ENCODE results near the gene PLAAT3. TPM values are rescaled to one million over a fixed set of nuclear protein-coding genes. Genes with fewer than 3 reads are reported as not detected.
"Not testable (repeated sequence)": the region's sequence is repeated elsewhere in the genome, so short reads cannot be mapped to it uniquely, and the experiment has no call there.

The PLAAT3 gene
- total RNA-seq, 4 donors from 2014 or later: 7.1 to 14.2 (median 10.2) TPM

DNA sequence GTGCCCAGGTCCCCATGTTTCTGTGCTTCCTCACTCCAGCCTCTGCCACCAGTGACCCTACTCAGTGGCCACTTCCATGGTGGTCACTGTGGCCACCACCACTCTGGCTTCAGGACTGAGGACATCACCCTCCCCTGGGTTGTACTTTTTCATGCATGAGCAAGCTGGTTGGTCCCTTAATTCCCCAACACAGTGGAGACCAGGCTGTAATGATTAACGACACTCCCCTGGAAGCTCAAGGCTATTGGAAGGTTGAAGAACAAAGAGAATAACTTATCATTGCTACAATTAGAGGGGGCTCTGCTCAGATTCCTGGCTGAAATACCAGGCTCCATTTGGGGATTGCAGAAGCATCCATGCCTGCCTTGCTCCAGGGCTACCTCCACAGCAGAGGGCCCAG lies 67.2 kb downstream of the PLAAT3 start:
- TF ChIP-seq, protein P1, sequence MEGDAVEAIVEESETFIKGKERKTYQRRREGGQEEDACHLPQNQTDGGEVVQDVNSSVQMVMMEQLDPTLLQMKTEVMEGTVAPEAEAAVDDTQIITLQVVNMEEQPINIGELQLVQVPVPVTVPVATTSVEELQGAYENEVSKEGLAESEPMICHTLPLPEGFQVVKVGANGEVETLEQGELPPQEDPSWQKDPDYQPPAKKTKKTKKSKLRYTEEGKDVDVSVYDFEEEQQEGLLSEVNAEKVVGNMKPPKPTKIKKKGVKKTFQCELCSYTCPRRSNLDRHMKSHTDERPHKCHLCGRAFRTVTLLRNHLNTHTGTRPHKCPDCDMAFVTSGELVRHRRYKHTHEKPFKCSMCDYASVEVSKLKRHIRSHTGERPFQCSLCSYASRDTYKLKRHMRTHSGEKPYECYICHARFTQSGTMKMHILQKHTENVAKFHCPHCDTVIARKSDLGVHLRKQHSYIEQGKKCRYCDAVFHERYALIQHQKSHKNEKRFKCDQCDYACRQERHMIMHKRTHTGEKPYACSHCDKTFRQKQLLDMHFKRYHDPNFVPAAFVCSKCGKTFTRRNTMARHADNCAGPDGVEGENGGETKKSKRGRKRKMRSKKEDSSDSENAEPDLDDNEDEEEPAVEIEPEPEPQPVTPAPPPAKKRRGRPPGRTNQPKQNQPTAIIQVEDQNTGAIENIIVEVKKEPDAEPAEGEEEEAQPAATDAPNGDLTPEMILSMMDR (IDR thresholded peaks at IDR 0.05): no peak
- TF ChIP-seq POLR2A (IDR thresholded peaks at IDR 0.05) (no peak), EP300 (IDR thresholded peaks at IDR 0.05) (no peak), POLR2AphosphoS5 (IDR thresholded peaks at IDR 0.05) (no peak)
- no peaks in the 10 kb centered on the region for H3K9me3 ChIP-seq
- no peak overlapping the region for H3K4me3 ChIP-seq
- 93% methylated on average over 1 of the region's 1 CpG for WGBS
- no peak overlapping the region for H3K27ac ChIP-seq
- no peaks in the 10 kb centered on the region for H3K4me1 ChIP-seq
- no peaks in the 10 kb centered on the region for H3K27me3 ChIP-seq
- H3K36me3 ChIP-seq: no peaks in the 10 kb centered on the region
- DNase-seq (ENCODE audit: low spot score in 2 of 2): no peak

DNA sequence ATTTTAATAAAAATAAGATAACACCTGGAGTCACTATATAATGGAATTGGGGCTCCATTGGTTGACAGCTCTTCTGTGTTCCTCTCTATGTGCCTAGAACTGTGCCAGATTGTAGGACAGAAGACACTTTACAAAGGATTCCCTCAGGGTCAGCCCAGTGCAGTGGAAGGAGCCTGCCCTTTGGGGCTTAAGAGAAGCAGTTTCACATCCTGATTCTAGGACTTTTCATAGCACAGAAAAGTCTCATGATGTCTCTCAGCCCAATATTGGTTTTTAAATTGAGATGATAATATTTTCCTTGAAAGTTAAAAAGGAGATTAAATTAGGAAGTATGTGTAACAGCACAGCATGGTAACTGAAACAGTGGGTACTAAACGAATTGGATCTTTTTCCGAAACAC lies 70.5 kb downstream of the PLAAT3 start:
- Histone ChIP-seq H3K4me3 (no peak overlapping the region), H3K27ac (no peak overlapping the region), H3K36me3 (no peaks in the 10 kb centered on the region), H3K4me1 (peaks cover 3% of the 10 kb centered on the region), H3K9me3 (no peaks in the 10 kb centered on the region), H3K27me3 (no peaks in the 10 kb centered on the region)
- 97% methylated on average over 2 of the region's 2 CpGs for WGBS
- TF ChIP-seq EP300 (IDR thresholded peaks at IDR 0.05) (no peak), POLR2A (IDR thresholded peaks at IDR 0.05) (no peak), POLR2AphosphoS5 (IDR thresholded peaks at IDR 0.05) (no peak)
- TF ChIP-seq, protein P1 (IDR thresholded peaks at IDR 0.05): no peak
- DNase-seq (ENCODE audit: low spot score in 2 of 2): no peak

DNA sequence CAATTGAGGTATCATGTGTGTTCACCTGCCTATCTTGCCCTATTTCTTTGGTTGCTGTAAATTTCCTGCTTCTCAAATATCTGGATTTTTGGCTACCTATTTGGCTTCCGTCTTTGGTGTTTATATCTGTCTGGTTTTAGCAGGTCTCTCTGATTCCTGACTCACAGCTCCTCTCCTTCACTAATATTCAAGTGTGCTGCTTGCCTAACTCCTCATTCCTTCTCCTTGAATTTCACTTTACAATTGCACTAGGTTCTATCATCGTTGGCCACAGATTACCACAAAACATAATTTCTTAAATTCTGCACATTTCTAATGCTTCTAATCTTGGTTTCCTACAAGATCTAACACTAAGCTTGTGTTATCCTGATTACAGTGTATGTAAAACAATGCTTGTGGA lies 71.7 kb downstream of the PLAAT3 start:
- peaks cover 15% of the 10 kb centered on the region for H3K4me1 ChIP-seq
- H3K4me3 ChIP-seq; H3K36me3 ChIP-seq; H3K27me3 ChIP-seq; H3K27ac ChIP-seq; DNase-seq (ENCODE audit: low spot score in 2 of 2); H3K9me3 ChIP-seq: not testable (repeated sequence)
- 77% methylated on average over 2 of the region's 2 CpGs for WGBS

DNA sequence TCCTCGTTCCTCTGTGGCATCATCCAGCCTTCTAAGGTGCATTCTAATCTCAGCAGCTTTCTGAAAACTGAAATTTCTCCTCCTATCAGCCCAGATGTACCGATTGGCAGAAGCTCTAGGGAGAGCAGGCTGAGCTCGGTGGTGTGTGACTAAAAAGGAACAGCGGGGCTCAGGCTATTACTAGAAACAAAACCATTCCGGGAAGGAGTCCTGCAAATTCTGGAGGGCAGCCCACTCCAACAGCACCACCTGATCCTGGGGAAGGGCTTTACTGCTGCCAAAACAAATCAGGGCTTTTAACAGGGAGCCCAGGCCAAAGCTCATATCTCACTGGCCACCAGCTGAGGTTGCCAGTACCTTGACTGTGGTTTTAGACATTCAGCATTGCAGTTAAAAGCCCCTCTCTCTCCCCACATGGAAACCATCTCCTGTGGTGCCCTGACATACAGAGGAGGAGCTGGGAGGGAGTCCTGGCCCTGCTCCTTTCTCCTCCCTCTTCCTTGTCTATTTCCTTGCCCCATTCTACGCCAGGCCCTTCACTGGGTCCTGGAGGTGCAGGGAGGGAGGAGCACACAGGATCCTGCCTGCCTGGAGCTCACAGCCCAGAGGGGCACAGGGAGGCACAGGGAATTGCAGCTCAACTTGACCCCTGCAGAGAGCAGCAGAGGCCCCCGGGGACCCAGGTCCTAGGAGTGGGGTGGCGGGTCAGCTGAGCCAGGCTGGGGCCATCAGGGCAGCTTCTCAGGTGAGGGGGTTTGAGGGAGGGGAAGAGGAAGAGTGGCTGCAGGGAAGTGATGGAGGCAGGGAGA lies 76.7 kb downstream of the PLAAT3 start:
- H3K9me3 ChIP-seq: no peaks in the 10 kb centered on the region
- WGBS: 25% methylated on average over 8 of the region's 8 CpGs
- H3K27ac ChIP-seq: peak overlapping the region; percentile 80
- H3K36me3 ChIP-seq: no peaks in the 10 kb centered on the region
- no peaks in the 10 kb centered on the region for H3K27me3 ChIP-seq
- TF ChIP-seq EP300 (IDR thresholded peaks at IDR 0.05) (no peak), POLR2AphosphoS5 (IDR thresholded peaks at IDR 0.05) (no peak), POLR2A (IDR thresholded peaks at IDR 0.05) (no peak)
- TF ChIP-seq, protein P1 (IDR thresholded peaks at IDR 0.05): no peak
- peaks cover 33% of the 10 kb centered on the region for H3K4me1 ChIP-seq
- peak overlapping the region; percentile 49 for H3K4me3 ChIP-seq
- no peak for DNase-seq (ENCODE audit: low spot score in 2 of 2)

DNA sequence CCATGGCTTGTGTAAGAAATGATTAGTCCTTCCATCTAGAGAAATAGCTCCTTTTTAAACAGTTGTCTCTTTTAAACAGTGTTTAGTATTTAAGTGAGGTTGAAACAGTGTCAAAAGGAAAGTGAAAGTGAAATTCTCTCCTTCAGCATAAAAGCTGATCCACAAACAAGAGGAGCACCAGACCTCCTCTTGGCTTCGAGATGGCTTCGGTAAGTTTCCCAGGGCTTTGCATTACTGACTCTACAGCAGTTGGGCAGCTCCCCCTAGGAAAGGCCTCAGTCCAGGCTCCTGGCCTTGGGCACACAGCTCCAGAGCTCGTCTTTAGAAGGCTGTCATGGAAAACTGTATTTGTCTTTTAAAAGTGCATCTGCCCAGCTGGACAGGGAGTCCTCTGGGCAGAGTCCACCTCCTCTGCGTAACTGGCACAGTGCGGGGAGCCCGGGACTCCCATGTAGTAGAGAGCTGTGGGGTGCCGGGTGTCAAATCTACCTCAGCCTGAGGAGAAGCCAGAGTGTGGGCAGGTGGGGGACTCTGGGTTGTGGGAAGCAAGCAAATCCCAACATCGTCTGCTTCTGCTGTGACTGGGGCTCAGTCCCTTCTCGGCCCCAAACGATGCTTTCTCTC lies 77.5 kb downstream of the PLAAT3 start, which contains the start of gene PLAAT4:
TSS of gene PLAAT4 (plus strand) at position 140 of the 624 bp plus-strand sequence. CDS start at position 201, 61 bp downstream.
- TF ChIP-seq, protein P1 (IDR thresholded peaks at IDR 0.05): no peak
- TF ChIP-seq POLR2A (IDR thresholded peaks at IDR 0.05) (no peak), POLR2AphosphoS5 (IDR thresholded peaks at IDR 0.05) (no peak), EP300 (IDR thresholded peaks at IDR 0.05) (no peak)
- H3K36me3 ChIP-seq: no peaks in the 10 kb centered on the region
- no peaks in the 10 kb centered on the region for H3K9me3 ChIP-seq
- WGBS: 17% methylated on average over 10 of the region's 10 CpGs
- H3K27me3 ChIP-seq: no peaks in the 10 kb centered on the region
- no peak for DNase-seq (ENCODE audit: low spot score in 2 of 2)
- H3K4me3 ChIP-seq: peak within 1 kb of the TSS; percentile 49
- H3K4me1 ChIP-seq: peaks cover 37% of the 10 kb centered on the region
- H3K27ac ChIP-seq: peak within 1 kb of the TSS; percentile 80

Data from suprapubic skin (tissue), 4 donors.